AG10803 (cell line): ENCODE results near the gene CDK17.

Source experiments
- DNase-seq: peaks from one replicate; pipeline ENCODE4 v3.0.0; 2010; ENCODE audit warnings: low read depth
- H3K4me3 ChIP-seq: 2 replicates; pipeline ENCODE4 v1.5.1; 2011; ENCODE audit warnings: mild to moderate bottlenecking, low read length, control low read depth
- CTCF ChIP-seq: conservative IDR thresholded peaks from 2 replicates; pipeline ENCODE4 v1.5.1; 2011; ENCODE audit warnings: mild to moderate bottlenecking, low read length, control low read depth, inconsistent platforms

Gene CDK17

GRCh38 chr12:96305665-96306064 lies 94.6 kb downstream of the CDK17 start:
- no peak for DNase-seq
- no peak for TF ChIP-seq CTCF
- H3K4me3 ChIP-seq: no peak overlapping the region

- no peak overlapping the region for H3K4me3 ChIP-seq
- DNase-seq: no peak
- no peak for TF ChIP-seq CTCF
Observed at GRCh38 chr12:96303653-96304052, 96.6 kb downstream of the CDK17 start.

- DNase-seq: no peak
- no peak overlapping the region for H3K4me3 ChIP-seq
- TF ChIP-seq CTCF: no peak
Observed at GRCh38 chr12:96302687-96303310, 97.4 kb downstream of the CDK17 start.

- no peak for TF ChIP-seq CTCF
- no peak for DNase-seq
- no peak overlapping the region for H3K4me3 ChIP-seq
Observed at GRCh38 chr12:96301732-96302131, 98.5 kb downstream of the CDK17 start.

GRCh38 chr12:96300064-96300463 lies 100.2 kb downstream of the CDK17 start:
- TF ChIP-seq CTCF: no peak
- H3K4me3 ChIP-seq: no peak overlapping the region
- DNase-seq: no peak

DNA sequence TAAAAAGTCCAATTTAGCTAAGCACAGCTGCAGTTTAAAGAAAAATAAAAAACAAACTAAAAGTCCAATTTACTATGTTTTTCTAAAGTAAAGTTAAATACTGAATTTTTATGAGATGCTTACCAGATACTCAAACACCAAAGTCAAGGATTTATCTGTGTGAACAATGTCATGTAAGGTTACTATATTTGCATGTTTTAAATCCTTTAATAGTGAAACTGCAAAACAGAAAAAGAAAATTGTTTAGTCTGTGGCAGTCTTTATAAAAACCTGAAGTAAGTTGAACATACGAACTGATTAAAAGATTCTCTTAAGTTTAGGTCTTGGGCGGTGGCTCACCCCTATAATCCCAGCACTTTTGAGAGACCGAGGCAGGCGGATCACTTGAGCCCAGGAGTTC lies 102.7 kb downstream of the CDK17 start:
- DNase-seq: no peak
- H3K4me3 ChIP-seq: no peak overlapping the region
- no peak for TF ChIP-seq CTCF

GRCh38 chr12:96295532-96296160 lies 104.6 kb downstream of the CDK17 start:
- no peak overlapping the region for H3K4me3 ChIP-seq
- no peak for TF ChIP-seq CTCF
- DNase-seq: no peak
